Measurements from ENCODE around the gene PCBP1.
"Not testable (repeated sequence)": the region's sequence is repeated elsewhere in the genome, so short reads cannot be mapped to it uniquely, and the experiment has no call there.

The PCBP1 gene

GRCh38 chr2:70086838-70087701, at the start of gene PCBP1:
Gene PCBP1 (plus strand): TSS chr2:70087477. CDS start chr2:70087744, 267 bp downstream.
- in situ Hi-C loops (cut with MboI; ENCODE audit: low pct_unique_long_range_greater_than_20kb, low sequenced_read_pairs): loop anchor here (10.0 kb wide), 1 partner anchor 48 kb away; no protein-coding TSS in a partner anchor
- DNase-seq: peak; percentile 90

- in situ Hi-C loops (cut with MboI; ENCODE audit: low pct_unique_long_range_greater_than_20kb, low sequenced_read_pairs): no loop called here
- DNase-seq: no peak
Observed at GRCh38 chr2:70039366-70039765, 47.9 kb upstream of the PCBP1 start.

- in situ Hi-C loops (cut with MboI; ENCODE audit: low pct_unique_long_range_greater_than_20kb, low sequenced_read_pairs): no loop called here
- no peak for DNase-seq
Observed at GRCh38 chr2:70041663-70042062, 45.6 kb upstream of the PCBP1 start.

DNA sequence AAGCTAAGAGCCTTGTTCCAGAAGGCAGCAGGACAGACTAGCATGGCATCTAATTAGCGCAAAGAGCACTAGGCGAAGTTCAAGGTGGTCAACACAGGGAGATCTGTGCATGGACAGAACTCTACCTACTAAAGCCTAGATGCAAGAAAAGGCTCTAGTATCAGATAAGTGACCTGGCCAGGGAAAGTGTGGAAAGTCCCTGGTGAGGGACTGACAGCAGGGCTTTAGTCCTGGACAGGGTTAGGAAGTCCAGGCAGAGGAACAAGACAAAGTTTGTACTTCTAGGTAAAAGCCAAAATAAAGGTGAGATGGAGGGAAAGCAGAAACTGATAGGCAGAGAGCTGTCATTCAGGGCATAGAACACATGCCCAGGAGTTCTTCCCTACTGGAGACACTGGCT, 45.0 kb upstream of the PCBP1 start:
- in situ Hi-C loops (cut with MboI; ENCODE audit: low pct_unique_long_range_greater_than_20kb, low sequenced_read_pairs): no loop called here
- DNase-seq: no peak

- peak; percentile 53 for DNase-seq
- in situ Hi-C loops (cut with MboI; ENCODE audit: low pct_unique_long_range_greater_than_20kb, low sequenced_read_pairs): no loop called here
Observed at GRCh38 chr2:70043252-70043875, 43.9 kb upstream of the PCBP1 start.

DNA sequence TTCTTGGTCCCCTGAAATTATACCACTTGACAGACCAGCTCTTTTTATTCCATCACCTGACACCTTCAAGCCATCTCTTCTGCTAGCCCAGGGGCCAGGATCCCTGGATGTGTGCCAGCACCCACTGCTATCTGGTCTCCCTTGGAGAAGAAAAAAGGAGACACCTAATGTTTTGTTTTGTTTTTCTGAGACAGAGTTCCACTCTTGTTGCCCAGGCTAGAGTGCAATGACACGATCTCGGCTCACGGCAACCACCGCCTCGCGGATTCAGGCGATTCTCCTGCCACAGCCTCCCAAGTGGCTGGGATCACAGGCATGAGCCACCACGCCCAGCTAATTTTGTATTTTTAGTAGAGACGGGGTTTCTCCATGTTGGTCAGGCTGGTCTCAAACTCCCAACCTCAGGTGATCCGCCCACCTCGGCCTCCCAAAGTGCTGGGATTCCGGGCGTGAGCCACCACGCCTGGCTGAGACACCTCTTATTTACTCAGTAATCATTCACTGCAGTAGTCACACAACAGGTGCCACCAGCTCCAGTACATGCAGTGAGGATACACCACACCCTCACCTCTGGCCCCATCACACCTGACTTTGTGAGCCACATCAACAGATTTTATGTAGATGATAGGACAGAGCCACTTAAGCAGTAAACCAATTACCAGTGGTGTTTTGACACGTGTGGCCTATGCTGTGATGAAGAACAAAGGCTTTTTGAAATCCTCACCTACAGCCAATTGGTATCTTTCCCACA, 42.8 kb upstream of the PCBP1 start:
- DNase-seq: no peak
- in situ Hi-C loops (cut with MboI; ENCODE audit: low pct_unique_long_range_greater_than_20kb, low sequenced_read_pairs): no loop called here

DNA sequence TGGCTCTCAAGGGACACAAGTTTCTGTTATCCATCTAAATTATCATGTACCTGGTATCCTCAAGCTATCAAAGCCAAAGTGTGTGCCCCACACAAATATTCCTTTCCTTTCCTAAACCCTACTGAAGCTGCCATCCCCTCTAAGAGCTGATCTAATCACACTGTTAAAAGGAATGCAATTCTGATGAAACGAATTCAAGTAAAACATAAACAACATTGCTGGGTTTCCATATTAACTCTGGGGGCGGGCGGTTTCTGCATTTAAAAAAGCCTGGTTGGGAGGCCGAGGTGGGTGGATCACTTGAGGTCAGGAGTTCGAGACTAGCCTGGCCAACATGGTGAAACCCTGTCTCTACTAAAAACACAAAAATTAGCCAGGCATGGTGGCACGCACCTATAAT, 41.9 kb upstream of the PCBP1 start:
- in situ Hi-C loops (cut with MboI; ENCODE audit: low pct_unique_long_range_greater_than_20kb, low sequenced_read_pairs): no loop called here
- no peak for DNase-seq

GRCh38 chr2:70045932-70046331, 41.3 kb upstream of the PCBP1 start:
- DNase-seq: no peak
- in situ Hi-C loops (cut with MboI; ENCODE audit: low pct_unique_long_range_greater_than_20kb, low sequenced_read_pairs): no loop called here

- in situ Hi-C loops (cut with MboI; ENCODE audit: low pct_unique_long_range_greater_than_20kb, low sequenced_read_pairs): no loop called here
Observed at GRCh38 chr2:70046534-70046933, 40.7 kb upstream of the PCBP1 start.

DNA sequence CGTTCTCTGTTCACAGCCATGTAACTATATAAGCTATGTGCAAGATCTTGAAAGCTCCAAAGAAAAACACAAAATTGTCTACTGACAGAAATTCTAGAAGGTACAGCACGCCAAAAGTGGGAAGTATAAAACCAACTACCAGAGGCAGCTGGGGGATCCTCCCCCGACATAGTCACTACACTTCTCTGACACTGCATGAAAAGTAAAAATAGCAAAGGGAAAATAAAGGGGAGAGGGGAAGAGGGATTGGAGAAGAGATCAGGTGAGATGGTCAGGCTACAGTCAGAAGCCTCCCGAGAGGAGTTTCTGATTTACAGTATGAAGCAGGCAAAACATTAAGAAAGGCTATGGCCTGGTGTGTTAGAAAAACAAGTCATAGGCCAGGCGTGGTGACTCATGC, 39.8 kb upstream of the PCBP1 start:
- peak; percentile 68 for DNase-seq
- in situ Hi-C loops (cut with MboI; ENCODE audit: low pct_unique_long_range_greater_than_20kb, low sequenced_read_pairs): no loop called here

More at GRCh38 chr2:70046534-70046933, 40.7 kb upstream of the PCBP1 start:
- peak; percentile 31 for DNase-seq

- in situ Hi-C loops (cut with MboI; ENCODE audit: low pct_unique_long_range_greater_than_20kb, low sequenced_read_pairs): no loop called here
- no peak for DNase-seq
Observed at GRCh38 chr2:70049255-70049654, 38.0 kb upstream of the PCBP1 start.

- no peak for DNase-seq
- in situ Hi-C loops (cut with MboI; ENCODE audit: low pct_unique_long_range_greater_than_20kb, low sequenced_read_pairs): no loop called here
Observed at GRCh38 chr2:70050631-70051425, 36.4 kb upstream of the PCBP1 start.

- in situ Hi-C loops (cut with MboI; ENCODE audit: low pct_unique_long_range_greater_than_20kb, low sequenced_read_pairs): not testable (repeated sequence)
Observed at GRCh38 chr2:70055259-70055658, 32.0 kb upstream of the PCBP1 start.

DNA sequence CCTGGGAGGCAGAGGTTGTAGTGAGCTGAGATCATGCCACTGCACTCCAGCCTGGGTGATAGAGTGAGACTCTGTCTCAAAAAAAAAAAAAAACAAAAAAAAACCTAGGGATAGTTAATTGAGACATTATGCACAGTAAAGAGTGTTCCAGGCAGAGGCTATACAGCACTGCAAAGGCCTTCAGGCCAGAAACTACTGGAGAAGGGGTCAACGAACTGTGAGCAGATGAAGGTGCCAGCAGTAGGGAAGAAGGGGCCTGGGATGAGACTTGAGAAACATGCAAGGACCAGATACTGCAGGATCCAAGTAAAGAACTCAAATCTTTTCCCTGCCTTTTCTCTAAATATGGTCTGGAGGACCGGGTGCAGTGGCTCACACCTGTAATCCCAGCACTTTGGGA, 26.0 kb upstream of the PCBP1 start:
- DNase-seq: no peak
- in situ Hi-C loops (cut with MboI; ENCODE audit: low pct_unique_long_range_greater_than_20kb, low sequenced_read_pairs): no loop called here

More at GRCh38 chr2:70055259-70055658, 32.0 kb upstream of the PCBP1 start:
- DNase-seq: not testable (repeated sequence)

- in situ Hi-C loops (cut with MboI; ENCODE audit: low pct_unique_long_range_greater_than_20kb, low sequenced_read_pairs): no loop called here
- DNase-seq: no peak
Observed at GRCh38 chr2:70062270-70062669, 25.0 kb upstream of the PCBP1 start.

DNA sequence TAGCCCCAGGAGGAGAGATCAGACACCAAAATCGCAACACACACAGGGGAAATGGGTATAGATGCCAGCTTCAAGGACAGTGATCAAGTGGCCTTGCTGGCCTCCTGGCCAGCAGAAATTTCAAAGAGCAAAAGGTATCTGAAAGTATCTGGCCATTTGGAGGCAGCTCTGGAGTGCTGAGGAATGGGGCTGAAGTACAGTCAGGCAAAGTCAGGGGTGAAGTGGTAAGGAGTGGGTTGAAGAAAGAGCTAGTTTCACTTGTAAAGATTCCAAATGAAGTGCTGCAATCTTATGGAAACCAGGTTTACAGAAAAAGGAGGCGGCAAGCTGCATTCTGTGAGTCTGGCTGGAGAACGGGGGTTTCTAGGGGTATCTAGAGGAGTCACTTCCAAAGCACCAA, 19.2 kb upstream of the PCBP1 start:
- DNase-seq: no peak

GRCh38 chr2:70069049-70069448, 18.2 kb upstream of the PCBP1 start:
- no peak for DNase-seq
- in situ Hi-C loops (cut with MboI; ENCODE audit: low pct_unique_long_range_greater_than_20kb, low sequenced_read_pairs): no loop called here

More for the DNA sequence above, 19.2 kb upstream of the PCBP1 start:
- in situ Hi-C loops (cut with MboI; ENCODE audit: low pct_unique_long_range_greater_than_20kb, low sequenced_read_pairs): no loop called here

DNA sequence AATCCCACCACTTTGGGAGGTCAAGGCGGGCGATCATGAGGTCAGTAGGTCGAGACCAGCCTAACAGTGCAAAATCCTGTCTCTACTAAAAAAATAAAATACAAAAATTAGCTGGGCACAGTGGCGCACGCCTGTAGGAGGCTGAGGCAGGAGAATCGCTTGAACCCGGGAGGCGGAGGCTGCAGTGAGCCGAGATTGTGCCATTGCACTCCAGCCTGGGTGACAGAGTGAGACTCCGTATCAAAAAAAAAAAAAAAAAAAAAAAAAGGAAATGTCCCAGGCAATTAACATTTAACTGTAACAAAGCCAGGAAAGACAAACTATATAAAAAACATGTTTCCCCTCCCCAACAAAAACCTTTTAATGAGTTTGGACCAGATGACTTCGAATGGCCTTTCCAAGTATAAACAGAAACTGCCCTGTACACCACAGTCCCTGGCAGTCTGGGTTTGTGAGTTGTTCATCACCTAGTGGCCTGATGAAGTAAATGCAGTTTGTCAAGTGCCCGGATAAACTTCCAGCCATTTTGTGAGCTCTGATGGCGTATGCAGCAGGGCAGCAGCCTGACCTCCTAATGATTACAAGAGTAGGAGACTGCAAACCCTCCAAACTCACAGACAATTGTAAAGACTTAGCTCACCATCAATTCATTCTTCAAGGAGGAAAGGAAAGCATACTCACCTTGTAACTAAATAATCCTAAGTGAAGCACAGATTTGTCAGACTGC, 16.6 kb upstream of the PCBP1 start:
- in situ Hi-C loops (cut with MboI; ENCODE audit: low pct_unique_long_range_greater_than_20kb, low sequenced_read_pairs): no loop called here
- peak; percentile 84 for DNase-seq

Measured in KBM-7 (cell line).